Fibroblast of skin of right biceps (primary cell): ENCODE results near the gene ARL13B.
"Not testable (repeated sequence)": the region's sequence is repeated elsewhere in the genome, so short reads cannot be mapped to it uniquely, and the experiment has no call there.

Source experiments
- DNase-seq: peaks from one replicate; pipeline ENCODE4 v3.0.0-alpha.2; 2013

ARL13B gene

GRCh38 chr3:93979850-93980676 is at the start of gene ARL13B:
ARL13B (plus strand) TSS chr3:93980155; CDS start chr3:93980424, 269 bp downstream.
- DNase-seq = peak; percentile 99

DNA sequence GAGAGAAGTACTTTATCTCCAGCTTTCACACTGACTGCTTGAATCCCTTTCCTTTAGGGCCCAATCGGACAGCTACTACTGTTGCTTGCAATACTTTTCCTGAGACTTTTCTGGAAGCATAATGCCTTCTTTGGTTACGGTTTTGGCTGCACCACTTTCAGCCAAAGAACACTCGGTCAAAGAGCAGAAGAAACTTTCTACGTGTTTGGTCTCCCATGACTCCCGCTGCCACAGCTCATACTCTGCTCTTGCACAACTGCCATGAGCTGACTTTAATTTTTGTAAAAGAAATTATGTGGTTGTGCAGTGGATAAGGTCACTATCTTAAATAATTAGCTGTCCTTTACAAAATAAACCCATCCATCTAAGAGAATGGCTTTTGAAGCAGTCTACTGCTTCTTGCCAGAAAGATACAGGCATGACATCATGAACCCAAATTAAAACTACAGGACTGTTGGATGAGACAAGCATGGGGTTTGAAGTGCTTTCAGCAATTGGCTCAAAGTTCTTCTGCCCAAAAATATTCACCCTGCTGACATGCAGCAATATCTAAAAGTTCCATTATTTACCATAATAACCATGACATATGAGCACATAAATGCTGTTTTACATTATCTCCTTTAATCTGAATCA is 48.2 kb upstream of the ARL13B start:
- no peak for DNase-seq

- DNase-seq = no peak
Observed at GRCh38 chr3:93934366-93935046, 45.4 kb upstream of the ARL13B start.

- no peak for DNase-seq
Observed at GRCh38 chr3:93936549-93936948, 43.4 kb upstream of the ARL13B start.

GRCh38 chr3:93937485-93937884 is 42.5 kb upstream of the ARL13B start:
- DNase-seq = not testable (repeated sequence)

DNA sequence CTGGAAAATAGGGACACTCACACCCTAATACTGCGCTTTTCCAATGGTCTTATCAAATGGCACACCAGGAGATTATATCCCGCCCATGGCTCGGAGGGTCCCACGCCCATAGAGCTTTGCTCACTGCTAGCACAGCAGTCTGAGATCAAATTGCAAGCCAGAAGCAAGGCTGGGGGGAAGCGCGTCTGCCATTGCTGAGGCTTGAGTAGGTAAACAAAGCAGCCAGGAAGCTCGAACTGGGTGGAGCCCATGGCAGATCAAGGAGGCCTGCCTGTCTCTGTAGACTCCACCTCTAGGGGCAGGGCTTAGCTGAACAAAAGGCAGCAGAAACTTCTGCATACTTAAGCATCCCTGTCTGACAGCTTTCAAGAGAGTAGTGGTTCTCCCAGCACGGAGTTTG is 30.0 kb upstream of the ARL13B start:
- not testable (repeated sequence) for DNase-seq

DNA sequence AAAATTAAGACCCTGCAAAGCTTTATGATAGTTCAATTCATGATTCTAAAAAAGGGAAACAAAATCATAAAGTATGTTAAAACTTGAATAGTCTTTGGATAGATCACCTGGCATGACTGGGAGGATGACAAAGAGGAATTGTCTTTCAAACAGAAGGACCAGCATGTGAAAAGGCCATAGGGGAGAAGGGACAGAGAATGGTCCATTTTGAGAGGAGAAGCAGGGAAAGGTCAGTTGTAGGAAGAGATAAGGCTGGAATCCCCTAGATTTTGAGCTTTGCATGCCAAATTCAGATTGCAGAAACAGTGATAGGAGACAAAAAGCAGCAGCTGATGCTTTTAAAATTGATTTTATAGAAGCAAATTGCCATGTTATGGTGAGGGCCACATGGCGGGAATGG is 18.9 kb upstream of the ARL13B start:
- no peak for DNase-seq

GRCh38 chr3:93961489-93961888 is 18.5 kb upstream of the ARL13B start:
- no peak for DNase-seq

DNA sequence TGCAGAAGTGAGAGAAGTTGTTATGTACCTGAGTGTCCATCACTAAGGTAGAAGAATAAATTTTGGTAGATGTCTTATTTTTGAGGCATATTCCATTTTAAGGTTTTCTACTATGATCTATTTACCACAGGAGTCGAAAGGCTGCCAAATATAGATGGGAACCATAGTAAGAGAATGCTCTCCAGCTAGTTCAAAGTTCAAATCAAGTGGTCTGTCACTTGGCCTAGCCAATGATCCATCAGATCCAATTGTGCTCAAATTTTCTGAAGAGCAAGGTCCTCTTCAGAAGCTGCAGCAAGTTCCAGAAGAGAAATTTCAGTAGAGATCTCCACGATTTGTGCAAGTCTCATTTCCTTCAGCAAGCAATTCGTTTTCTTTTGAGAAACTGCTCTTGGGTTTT is 17.2 kb upstream of the ARL13B start:
- no peak for DNase-seq

DNA sequence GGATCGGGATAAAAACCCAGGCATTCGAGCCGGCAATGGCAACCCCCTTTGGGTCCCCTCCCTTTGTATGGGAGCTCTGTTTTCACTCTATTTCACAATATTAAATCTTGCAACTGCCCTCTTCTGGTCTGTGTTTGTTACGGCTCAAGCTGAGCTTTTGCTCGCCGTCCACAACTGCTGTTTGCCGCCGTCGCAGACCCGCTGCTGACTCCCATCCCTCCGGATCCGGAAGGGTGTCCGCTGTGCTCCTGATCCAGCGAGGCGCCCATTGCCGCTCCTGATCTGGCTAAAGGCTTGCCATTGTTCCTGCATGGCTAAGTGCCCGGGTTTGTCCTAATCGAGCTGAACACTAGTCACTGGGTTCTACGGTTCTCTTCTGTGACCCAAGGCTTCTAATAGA is 14.8 kb upstream of the ARL13B start:
- not testable (repeated sequence) for DNase-seq

DNA sequence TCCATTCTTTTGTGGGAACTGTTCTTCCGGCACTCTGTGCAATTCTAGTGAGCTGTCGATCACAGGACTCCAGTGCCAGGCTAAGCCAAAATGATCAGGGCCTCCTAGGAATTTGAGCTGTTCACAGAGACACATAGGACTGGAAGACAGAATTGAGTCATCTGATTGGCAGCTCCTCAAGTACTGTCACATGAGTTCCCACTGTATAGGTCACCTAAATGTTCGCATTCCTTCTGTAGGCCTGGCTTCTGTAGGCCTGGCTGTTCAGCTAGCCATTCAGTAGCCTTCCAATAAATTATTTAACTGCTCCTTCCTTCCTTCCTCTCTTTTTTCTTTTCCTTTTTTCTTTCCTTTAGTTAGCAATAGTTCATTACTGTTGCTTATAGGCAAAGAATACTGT is 10.5 kb upstream of the ARL13B start:
- DNase-seq = peak; percentile 58

GRCh38 chr3:93969997-93970396 is 10.0 kb upstream of the ARL13B start:
- no peak for DNase-seq

GRCh38 chr3:93973131-93974126 is 6.5 kb upstream of the ARL13B start, which contains the start of gene PROS1:
PROS1 (minus strand) TSS chr3:93973896; CDS start chr3:93973749, 147 bp downstream.
- DNase-seq = peak; percentile 83

DNA sequence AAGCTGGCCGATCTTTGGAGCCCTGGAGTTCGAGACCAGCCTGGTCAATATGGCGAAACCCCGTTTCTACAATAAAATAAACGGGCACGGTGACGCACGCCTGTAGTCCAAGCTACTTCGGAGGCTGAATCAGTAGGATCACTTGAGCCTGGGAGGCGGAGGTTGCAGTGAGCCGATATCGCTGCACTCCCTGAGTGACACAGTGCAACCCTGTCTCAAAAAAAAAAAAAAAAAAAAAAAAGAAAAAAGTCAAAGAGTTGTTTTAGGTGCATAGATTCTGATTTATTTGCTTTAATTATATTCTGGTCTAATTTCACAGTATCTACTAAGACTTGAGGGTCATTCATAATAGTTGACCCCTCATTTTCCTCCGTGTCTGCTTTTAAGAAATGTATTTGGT is 1.7 kb downstream of the ARL13B start:
- no peak for DNase-seq

GRCh38 chr3:93983408-93983807 is 3.5 kb downstream of the ARL13B start:
- DNase-seq = no peak

GRCh38 chr3:93984618-93985017 is 4.7 kb downstream of the ARL13B start:
- DNase-seq = no peak

- peak; percentile 27 for DNase-seq
Observed at GRCh38 chr3:93988283-93988682, 8.3 kb downstream of the ARL13B start.

DNA sequence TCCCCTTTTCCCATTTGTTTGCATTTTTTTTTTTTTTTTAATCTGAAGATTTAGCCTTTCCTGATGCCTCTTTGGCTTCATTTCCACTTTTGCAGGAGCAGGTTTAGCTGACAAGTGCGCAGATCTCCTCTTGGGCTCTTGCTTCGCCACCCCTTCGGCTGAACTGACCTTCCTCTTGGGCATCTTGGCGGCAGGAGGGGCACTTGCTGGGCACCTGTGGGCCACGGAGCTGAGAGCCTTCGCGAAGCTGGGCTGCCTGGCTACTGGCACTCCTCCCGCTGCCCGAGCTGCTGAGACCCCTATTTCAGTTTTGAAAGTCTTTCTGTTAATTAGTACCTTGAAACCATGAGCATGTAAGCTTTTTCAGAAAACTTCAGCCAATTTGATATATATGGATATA is 8.8 kb downstream of the ARL13B start:
- DNase-seq = no peak

GRCh38 chr3:93989241-93989640 is 9.3 kb downstream of the ARL13B start:
- no peak for DNase-seq

DNA sequence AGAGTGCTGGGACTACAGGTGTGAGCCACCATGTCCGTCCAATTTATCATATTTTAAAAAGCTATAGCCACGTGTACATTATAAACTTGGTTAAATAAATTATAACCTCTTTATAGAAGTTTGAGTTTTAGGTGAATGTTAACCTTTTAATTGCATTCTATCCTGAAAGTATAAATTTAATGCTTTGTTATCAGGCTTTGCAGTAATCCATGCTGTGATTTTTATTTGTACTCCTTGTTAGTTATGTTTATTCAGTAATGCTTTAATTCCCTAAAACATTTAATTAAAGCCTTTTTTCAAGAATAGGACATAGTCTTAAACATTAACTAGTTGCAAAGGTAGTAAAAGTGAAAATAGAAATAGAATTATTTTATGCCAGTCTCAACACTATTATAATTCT is 11.7 kb downstream of the ARL13B start:
- no peak for DNase-seq

- DNase-seq = no peak
Observed at GRCh38 chr3:93992207-93992606, 12.3 kb downstream of the ARL13B start.

DNA sequence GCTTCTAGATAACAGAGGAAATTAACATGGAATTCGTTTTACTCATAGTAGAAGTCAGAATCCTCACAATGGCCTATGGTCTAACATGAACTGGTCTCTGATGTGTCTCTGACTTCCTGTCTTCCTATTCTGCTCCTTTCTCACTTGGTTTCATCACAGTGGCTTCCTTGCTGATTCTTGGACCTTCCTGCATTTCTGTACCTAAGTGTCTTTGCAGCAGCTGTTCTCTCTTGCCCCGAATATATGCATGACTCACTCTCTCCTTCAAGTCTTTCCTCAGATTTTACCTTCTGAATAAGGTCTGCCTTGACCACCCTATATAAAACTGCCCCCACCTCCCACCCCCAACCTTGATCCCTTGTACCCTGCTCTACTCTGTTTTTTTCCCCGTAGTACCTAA is 14.1 kb downstream of the ARL13B start:
- no peak for DNase-seq

DNA sequence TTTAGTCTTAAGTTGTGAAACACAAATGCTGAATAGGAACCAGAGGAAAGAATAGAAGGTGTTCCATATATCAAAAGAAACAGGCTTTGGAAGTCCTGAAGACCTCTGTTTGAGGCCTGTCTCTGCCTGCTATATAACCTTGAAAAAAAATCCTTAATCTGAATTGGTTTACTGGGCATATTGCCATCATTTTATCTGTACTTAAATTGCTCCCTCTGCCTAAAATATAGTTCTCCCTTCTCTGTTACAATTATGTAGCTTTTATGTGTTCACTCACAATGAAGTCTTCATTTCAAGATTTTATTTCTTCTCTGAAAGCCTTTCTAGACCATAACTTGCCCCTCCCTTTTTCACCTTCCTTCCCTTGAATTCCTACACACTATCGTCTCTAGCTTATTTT is 21.2 kb downstream of the ARL13B start:
- DNase-seq = no peak
